Peyer's patch (tissue), 4 donors: ENCODE data around the gene WSB2.

Source experiments
- CTCF ChIP-seq, 6 experiments: fragments of 450-650 bp in 4 of 6; fragments of 200-600 bp in 2 of 6; sonication (generic) in 1 of 6; IDR thresholded peaks; one replicate each; pipeline ENCODE4 v1.5.1; 2017 to 2019; ENCODE audit warnings: antibody characterized with exemption in 6 of 6, mild to moderate bottlenecking in 3 of 6, moderate library complexity in 1 of 6
- POLR2A ChIP-seq, 2 donors: fragments of 450-650 bp; IDR thresholded peaks; one replicate each; pipeline ENCODE4 v1.5.1; 2017; ENCODE audit warnings: antibody characterized with exemption in 2 of 2, mild to moderate bottlenecking in 2 of 2, moderate library complexity in 2 of 2

- TF ChIP-seq CTCF (IDR thresholded peaks at IDR 0.05) (no peak), POLR2A (IDR thresholded peaks at IDR 0.05) (no peak)
Observed at GRCh38 chr12:118015944-118016343, 45.0 kb downstream of the WSB2 start.
